SK-N-SH (cell line): ENCODE results near the gene CCR5. TPM values are rescaled to one million over a fixed set of nuclear protein-coding genes. Genes with fewer than 3 reads are reported as not detected.

Experiments used
- CTCF ChIA-PET: fragments of 300-600, 350-600 bp; formaldehyde crosslinking; extraction: SDS; loops from one replicate; lab custom pipeline; 2021; lab: Yijun Ruan, JAX
- POLR2A ChIA-PET: fragments of 350-600 bp; sonication (Branson Sonifier 250); formaldehyde crosslinking; extraction: SDS; loops from one replicate; lab custom pipeline; 2020; ENCODE audit warnings: antibody characterized with exemption, inconsistent platforms; lab: Yijun Ruan, JAX
- DNase-seq: peaks from one replicate; pipeline ENCODE4 v3.0.0; 2012
- H2AFZ ChIP-seq: fragments of 200-600 bp; sonication (generic); 2 replicates; pipeline ENCODE4 v1.8.1; 2016; ENCODE audit warnings: antibody characterized with exemption, mild to moderate bottlenecking, low read depth
- H3F3A ChIP-seq: fragments of 200-600 bp; sonication (generic); replicated peaks from 2 replicates; pipeline ENCODE3; 2016; ENCODE audit warnings: antibody characterized with exemption, mild to moderate bottlenecking; ENCODE audit not compliant: insufficient read depth
- H3K27ac ChIP-seq, 2 experiments: fragments of 200-500 bp in 1 of 2; fragments of 200-600 bp in 1 of 2; sonication (Bioruptor generic) in 1 of 2; sonication (generic), shearing (Covaris generic) in 1 of 2; 2 replicates each; pipeline versions ENCODE4 v1.5.1 to v1.6.1; 2014 to 2016; ENCODE audit warnings: low read depth in 2 of 2, inconsistent platforms in 1 of 2, low read length in 1 of 2, mild to moderate bottlenecking in 1 of 2, mixed read lengths in 1 of 2
- H3K27me3 ChIP-seq: fragments of 200-600 bp; sonication (generic), shearing (Covaris generic); 2 replicates; pipeline ENCODE4 v1.6.1; 2016; ENCODE audit warnings: mixed run types; ENCODE audit not compliant: insufficient read depth
- H3K36me3 ChIP-seq, 2 experiments: fragments of 200-500 bp in 1 of 2; fragments of 200-600 bp in 1 of 2; sonication (Bioruptor generic) in 1 of 2; sonication (generic) in 1 of 2; replicated peaks in 1 of 2; 2 replicates each; pipeline versions ENCODE3 to v1.5.1; 2014 to 2016; ENCODE audit warnings: low read length in 1 of 2, mild to moderate bottlenecking in 1 of 2; ENCODE audit not compliant: insufficient read depth in 2 of 2, control insufficient read depth in 1 of 2
- H3K4me1 ChIP-seq, 2 experiments: fragments of 200-500 bp in 1 of 2; fragments of 200-600 bp in 1 of 2; sonication (Bioruptor generic) in 1 of 2; sonication (generic), shearing (Covaris generic) in 1 of 2; 2 replicates each; pipeline versions ENCODE4 v1.5.1 to v1.6.1; 2014 to 2016; ENCODE audit warnings: low read depth in 1 of 2, low read length in 1 of 2, mixed run types in 1 of 2; ENCODE audit not compliant: insufficient read depth in 2 of 2, control insufficient read depth in 1 of 2
- H3K4me2 ChIP-seq: fragments of 200-600 bp; sonication (generic), shearing (Covaris generic); 2 replicates; pipeline ENCODE4 v1.6.1; 2017; ENCODE audit warnings: mixed run types
- H3K4me3 ChIP-seq, 2 experiments: fragments of 200-500 bp in 1 of 2; fragments of 200-600 bp in 1 of 2; sonication (Bioruptor generic) in 1 of 2; sonication (generic), shearing (Covaris generic) in 1 of 2; 2 replicates each; pipeline versions ENCODE4 v1.5.1 to v1.8.1; 2014 to 2016; ENCODE audit warnings: low read depth in 2 of 2, inconsistent platforms in 1 of 2, low read length in 1 of 2, mild to moderate bottlenecking in 1 of 2, mixed read lengths in 1 of 2, moderate library complexity in 1 of 2
- H3K79me2 ChIP-seq: fragments of 200-600 bp; sonication (generic); 2 replicates; pipeline ENCODE4 v1.8.1; 2017; ENCODE audit warnings: mild to moderate bottlenecking; ENCODE audit not compliant: insufficient read depth
- H3K9ac ChIP-seq: fragments of 200-600 bp; sonication (generic); 2 replicates; pipeline ENCODE4 v1.6.1; 2017; ENCODE audit warnings: mixed run types
- H3K9me2 ChIP-seq: fragments of 200-600 bp; sonication (generic); 2 replicates; pipeline ENCODE4 v1.6.1; 2017; ENCODE audit warnings: mixed run types
- H3K9me3 ChIP-seq: fragments of 200-600 bp; sonication (generic); 2 replicates; pipeline ENCODE4 v1.6.1; 2017; ENCODE audit warnings: mixed run types, mild to moderate bottlenecking, moderate library complexity
- H4K20me1 ChIP-seq: fragments of 200-600 bp; sonication (generic); 2 replicates; pipeline ENCODE4 v1.6.1; 2017; ENCODE audit warnings: mild to moderate bottlenecking, mixed run types; ENCODE audit not compliant: insufficient read depth
- FOSL2 ChIP-seq: IDR thresholded peaks from 2 replicates; pipeline ENCODE4 v1.4.0; 2012; ENCODE audit warnings: low read depth, mild to moderate bottlenecking, moderate library complexity, borderline replicate concordance
- FOXM1 ChIP-seq: IDR thresholded peaks from 2 replicates; pipeline ENCODE4 v1.4.0; 2012; ENCODE audit warnings: low read depth, mild to moderate bottlenecking
- GATA2 ChIP-seq: sonication (generic); formaldehyde crosslinking; IDR thresholded peaks from 2 replicates; pipeline ENCODE4 v1.5.0; 2020; ENCODE audit warnings: mild to moderate bottlenecking, missing genetic modification reagents
- MEF2A ChIP-seq: IDR thresholded peaks from 2 replicates; pipeline ENCODE4 v1.4.0; 2012; ENCODE audit warnings: low read depth, borderline replicate concordance
- MXI1 ChIP-seq: IDR thresholded peaks from 2 replicates; pipeline ENCODE4 v1.6.1; 2012; ENCODE audit warnings: mild to moderate bottlenecking, low read depth, low read length, improper control_type of control experiment
- NFIC ChIP-seq: IDR thresholded peaks from 2 replicates; pipeline ENCODE4 v1.4.0; 2012; ENCODE audit warnings: borderline replicate concordance
- RCOR1 ChIP-seq: fragments of 150-350 bp; IDR thresholded peaks from 2 replicates; pipeline ENCODE4 v1.6.1; 2017; ENCODE audit warnings: antibody characterized with exemption, low read length
- RFX5 ChIP-seq: IDR thresholded peaks from 2 replicates; pipeline ENCODE4 v1.6.1; 2012; ENCODE audit warnings: mild to moderate bottlenecking, improper control_type of control experiment, low read length
- TCF12 ChIP-seq: IDR thresholded peaks from 2 replicates; pipeline ENCODE4 v1.4.0; 2012
- TEAD4 ChIP-seq: IDR thresholded peaks from 2 replicates; pipeline ENCODE4 v1.4.0; 2012; ENCODE audit warnings: mild to moderate bottlenecking, borderline replicate concordance; ENCODE audit not compliant: insufficient read depth
- WGBS: methylation state at CpG from one replicate; pipeline ENCODE4 v1.1.6; 2017; ENCODE audit warnings: low lambda C conversion rate; 5-methylcytosine and 5-hydroxymethylcytosine counted together
- polyA plus RNA-seq, 3 experiments: library from polyadenylated mRNA; depleted of rRNA; stranded (reverse); fragments of >200 nt; gene quantifications; 2 replicates each; pipeline ENCODE4 v1.2.3, GENCODE V29; 2012
- TF ChIP-seq, protein P1 (sequence below): fragments of 150-350 bp; IDR thresholded peaks from 2 replicates; pipeline ENCODE4 v1.6.1; 2016; ENCODE audit warnings: mild to moderate bottlenecking, low read depth, low read length
- TF ChIP-seq, protein P2 (sequence below): IDR thresholded peaks from 2 replicates; pipeline ENCODE4 v1.4.0; 2012; ENCODE audit warnings: low read depth
- TF ChIP-seq, protein P3 (sequence below): IDR thresholded peaks from 2 replicates; pipeline ENCODE4 v1.6.1; 2012; ENCODE audit warnings: mild to moderate bottlenecking, low read depth, low read length, moderate library complexity

The CCR5 gene
- polyA plus RNA-seq, 1 of the 3 experiments (the other 2 are of a cell fraction): not detected

DNA sequence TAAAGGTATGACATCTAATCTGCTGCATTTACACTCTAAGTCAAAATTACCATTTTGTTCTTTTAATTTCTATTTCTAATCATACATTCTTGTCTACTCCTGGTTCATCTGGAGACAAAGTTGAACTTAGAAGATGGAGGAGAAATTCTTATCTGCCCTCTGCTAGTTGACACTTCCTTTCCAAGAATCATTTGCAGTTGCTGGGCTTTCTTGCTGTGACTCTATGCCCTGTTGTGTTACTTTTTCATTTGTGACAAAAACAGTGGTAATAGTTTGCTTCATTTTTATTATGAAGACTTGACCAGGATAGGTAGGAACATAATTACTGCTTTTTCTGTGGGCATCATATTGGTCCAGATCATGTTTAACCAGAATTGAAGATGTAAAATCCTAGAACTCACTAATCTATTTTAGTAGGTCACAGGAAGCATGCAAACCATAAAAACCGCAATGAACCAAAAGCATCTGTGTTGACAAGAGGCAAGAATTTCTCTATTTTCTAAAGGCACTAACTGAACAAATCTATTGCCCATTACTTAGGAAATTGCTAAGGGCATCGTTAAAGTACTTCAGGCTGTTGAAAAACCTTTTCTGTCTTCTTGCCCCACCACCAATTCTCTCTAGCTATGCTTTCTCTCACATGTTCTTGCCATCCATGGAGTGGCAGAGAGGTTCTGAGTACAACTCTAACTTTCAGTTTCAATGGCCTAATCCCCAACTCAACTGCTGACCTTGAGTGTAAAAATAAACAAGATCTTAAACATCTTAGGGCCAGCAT, 21.1 kb upstream of the CCR5 start:
- no peaks in the 10 kb centered on the region for H3F3A ChIP-seq
- 0% methylated on average over 2 of the region's 2 CpGs for whole genome bisulfite sequencing
- H4K20me1 ChIP-seq: no peaks in the 10 kb centered on the region
- no peaks in the 10 kb centered on the region for H3K9me2 ChIP-seq
- no peak overlapping the region; the same call in 1 of the 2 replicates for H2AFZ ChIP-seq
- H3K4me3 ChIP-seq: no peak overlapping the region
- no peaks in the 10 kb centered on the region for H3K79me2 ChIP-seq
- H3K36me3 ChIP-seq: no peaks in the 10 kb centered on the region
- no peaks in the 10 kb centered on the region for H3K4me1 ChIP-seq
- H3K4me2 ChIP-seq: no peak overlapping the region
- POLR2A ChIA-PET: no interaction called here
- TF ChIP-seq FOXM1 (no peak), TEAD4 (no peak), RFX5 (no peak), GATA2 (CRISPR knock-in tag) (no peak), MXI1 (no peak), NFIC (no peak), RCOR1 (no peak)
- TF ChIP-seq, protein P1, sequence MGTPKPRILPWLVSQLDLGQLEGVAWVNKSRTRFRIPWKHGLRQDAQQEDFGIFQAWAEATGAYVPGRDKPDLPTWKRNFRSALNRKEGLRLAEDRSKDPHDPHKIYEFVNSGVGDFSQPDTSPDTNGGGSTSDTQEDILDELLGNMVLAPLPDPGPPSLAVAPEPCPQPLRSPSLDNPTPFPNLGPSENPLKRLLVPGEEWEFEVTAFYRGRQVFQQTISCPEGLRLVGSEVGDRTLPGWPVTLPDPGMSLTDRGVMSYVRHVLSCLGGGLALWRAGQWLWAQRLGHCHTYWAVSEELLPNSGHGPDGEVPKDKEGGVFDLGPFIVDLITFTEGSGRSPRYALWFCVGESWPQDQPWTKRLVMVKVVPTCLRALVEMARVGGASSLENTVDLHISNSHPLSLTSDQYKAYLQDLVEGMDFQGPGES: no peak
- TF ChIP-seq, protein P2, sequence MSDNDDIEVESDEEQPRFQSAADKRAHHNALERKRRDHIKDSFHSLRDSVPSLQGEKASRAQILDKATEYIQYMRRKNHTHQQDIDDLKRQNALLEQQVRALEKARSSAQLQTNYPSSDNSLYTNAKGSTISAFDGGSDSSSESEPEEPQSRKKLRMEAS: no peak
- CTCF ChIA-PET: no interaction called here
- no peaks in the 10 kb centered on the region; the same call in 1 of the 2 replicates for H3K27me3 ChIP-seq
- no peak for DNase-seq
- H3K9ac ChIP-seq: no peak overlapping the region
- no peak overlapping the region for H3K27ac ChIP-seq
- no peaks in the 10 kb centered on the region for H3K9me3 ChIP-seq

DNA sequence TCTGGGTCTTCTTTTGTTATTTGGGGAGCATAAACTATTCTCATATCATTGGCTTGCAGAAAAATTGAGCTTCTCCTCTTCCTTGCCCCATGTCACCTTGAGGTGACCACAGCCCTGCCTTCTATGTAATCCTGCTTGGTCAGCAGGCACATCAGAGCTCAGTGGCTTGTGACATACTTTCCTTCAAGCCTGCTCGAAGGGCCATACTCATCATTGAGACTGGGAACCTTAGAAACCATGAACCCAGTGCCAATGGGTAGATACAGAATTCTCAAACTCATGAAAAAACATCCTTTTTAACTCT, 20.5 kb upstream of the CCR5 start:
- Histone ChIP-seq H4K20me1 (no peaks in the 10 kb centered on the region), H3K36me3 (no peaks in the 10 kb centered on the region), H3K79me2 (no peaks in the 10 kb centered on the region), H2AFZ (no peak overlapping the region), H3F3A (no peaks in the 10 kb centered on the region), H3K27ac (no peak overlapping the region), H3K4me1 (no peaks in the 10 kb centered on the region), H3K9me3 (no peaks in the 10 kb centered on the region), H3K27me3 (no peaks in the 10 kb centered on the region; the same call in 1 of the 2 replicates), H3K4me3 (no peak overlapping the region), H3K9ac (no peak overlapping the region), H3K9me2 (no peaks in the 10 kb centered on the region), H3K4me2 (no peak overlapping the region)
- no peak for DNase-seq
- POLR2A ChIA-PET: no interaction called here
- WGBS: 10% methylated on average over 1 of the region's 1 CpG
- CTCF ChIA-PET: no interaction called here
- TF ChIP-seq FOSL2: no peak
- no peak for TF ChIP-seq MEF2A
- no peak for TF ChIP-seq TCF12
- TF ChIP-seq RFX5: no peak
- TF ChIP-seq, protein P3, sequence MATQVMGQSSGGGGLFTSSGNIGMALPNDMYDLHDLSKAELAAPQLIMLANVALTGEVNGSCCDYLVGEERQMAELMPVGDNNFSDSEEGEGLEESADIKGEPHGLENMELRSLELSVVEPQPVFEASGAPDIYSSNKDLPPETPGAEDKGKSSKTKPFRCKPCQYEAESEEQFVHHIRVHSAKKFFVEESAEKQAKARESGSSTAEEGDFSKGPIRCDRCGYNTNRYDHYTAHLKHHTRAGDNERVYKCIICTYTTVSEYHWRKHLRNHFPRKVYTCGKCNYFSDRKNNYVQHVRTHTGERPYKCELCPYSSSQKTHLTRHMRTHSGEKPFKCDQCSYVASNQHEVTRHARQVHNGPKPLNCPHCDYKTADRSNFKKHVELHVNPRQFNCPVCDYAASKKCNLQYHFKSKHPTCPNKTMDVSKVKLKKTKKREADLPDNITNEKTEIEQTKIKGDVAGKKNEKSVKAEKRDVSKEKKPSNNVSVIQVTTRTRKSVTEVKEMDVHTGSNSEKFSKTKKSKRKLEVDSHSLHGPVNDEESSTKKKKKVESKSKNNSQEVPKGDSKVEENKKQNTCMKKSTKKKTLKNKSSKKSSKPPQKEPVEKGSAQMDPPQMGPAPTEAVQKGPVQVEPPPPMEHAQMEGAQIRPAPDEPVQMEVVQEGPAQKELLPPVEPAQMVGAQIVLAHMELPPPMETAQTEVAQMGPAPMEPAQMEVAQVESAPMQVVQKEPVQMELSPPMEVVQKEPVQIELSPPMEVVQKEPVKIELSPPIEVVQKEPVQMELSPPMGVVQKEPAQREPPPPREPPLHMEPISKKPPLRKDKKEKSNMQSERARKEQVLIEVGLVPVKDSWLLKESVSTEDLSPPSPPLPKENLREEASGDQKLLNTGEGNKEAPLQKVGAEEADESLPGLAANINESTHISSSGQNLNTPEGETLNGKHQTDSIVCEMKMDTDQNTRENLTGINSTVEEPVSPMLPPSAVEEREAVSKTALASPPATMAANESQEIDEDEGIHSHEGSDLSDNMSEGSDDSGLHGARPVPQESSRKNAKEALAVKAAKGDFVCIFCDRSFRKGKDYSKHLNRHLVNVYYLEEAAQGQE: no peak
